ENCODE measurements around the gene PGBD4.
"Not testable (repeated sequence)": the region's sequence is repeated elsewhere in the genome, so short reads cannot be mapped to it uniquely, and the experiment has no call there.

The PGBD4 gene

GRCh38 chr15:34114739-34115138 is 12.9 kb downstream of the PGBD4 start:
- no peak for DNase-seq

DNA sequence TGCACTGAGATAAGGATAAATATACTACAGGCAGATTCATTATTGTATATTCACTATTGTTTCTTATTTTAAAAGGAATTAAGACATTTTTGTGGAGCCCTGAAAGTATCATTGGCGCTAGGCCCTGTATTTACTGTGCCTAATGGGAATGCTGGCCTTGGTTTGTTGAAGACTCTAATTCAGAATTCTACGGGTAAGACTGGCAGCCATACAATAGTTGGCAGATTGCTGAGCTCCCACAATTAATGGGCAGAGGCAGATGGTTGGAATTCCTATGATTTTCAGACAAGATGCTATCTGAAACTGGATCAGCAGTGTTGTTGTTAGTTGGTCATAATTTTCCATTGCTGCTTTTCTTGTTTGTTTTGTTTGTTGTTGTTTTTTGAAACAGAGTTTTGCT is 14.7 kb downstream of the PGBD4 start:
- DNase-seq, result no peak

DNA sequence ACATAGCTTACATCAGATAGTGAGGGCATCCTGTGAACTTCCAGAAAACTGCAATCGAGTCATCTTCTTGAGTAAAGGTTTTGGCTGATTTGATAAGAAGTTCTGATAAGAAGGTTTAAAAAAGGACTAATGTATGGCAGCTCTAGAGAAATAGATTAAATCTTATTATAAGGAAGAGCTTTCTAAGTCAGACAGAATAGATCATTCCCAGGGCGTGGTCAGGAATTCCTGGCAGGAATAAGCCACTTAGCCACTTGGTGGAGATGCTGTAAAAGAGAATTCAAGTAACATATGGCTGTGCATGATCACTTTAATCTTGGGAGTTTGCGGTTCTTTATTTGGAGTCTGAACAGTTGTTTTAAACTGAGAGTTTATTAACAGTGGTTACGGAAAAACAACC is 17.4 kb downstream of the PGBD4 start:
- DNase-seq, result no peak

GRCh38 chr15:34120420-34120819 is 18.5 kb downstream of the PGBD4 start:
- not testable (repeated sequence) for DNase-seq

DNA sequence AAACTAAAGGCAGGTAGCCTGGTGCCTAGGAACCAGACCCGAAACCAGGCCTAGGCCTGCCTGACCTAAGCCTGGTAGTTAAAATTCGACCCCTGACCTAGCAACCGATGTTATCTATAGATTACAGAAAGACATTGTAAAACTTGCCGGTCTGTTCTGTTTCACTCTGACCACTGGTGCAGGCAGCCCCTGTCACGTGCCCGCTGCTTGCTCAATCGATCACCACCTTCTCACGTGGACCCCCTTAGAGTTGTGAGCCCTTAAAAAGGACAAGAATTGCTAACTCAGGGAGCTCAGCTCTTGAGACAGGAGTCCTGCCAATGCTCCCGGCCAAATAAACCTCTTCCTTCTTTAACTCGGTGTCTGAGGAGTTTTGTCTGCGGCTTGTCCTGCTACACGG is 19.9 kb downstream of the PGBD4 start:
- DNase-seq, result not testable (repeated sequence)

GRCh38 chr15:34122771-34123183 is 20.9 kb downstream of the PGBD4 start:
- no peak for DNase-seq

DNA sequence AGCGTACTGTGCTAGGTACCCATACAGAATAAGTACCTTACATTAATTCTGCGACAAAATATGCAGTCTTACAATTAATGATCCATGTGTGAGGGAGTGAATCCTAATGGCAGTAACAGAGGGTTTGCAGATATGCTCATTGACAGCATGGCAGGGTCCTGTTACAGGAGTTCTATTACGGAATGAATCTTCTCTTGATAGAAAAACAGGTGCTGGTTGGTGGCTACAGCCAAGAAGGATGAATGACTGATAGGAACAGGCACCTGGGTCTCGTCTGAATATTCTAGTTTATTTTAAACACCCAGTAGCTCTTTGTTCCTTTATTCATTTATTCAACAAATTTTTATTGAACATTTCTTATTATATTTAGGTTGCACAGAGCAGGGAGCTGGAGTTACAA is 22.8 kb downstream of the PGBD4 start:
- DNase-seq, result no peak

DNA sequence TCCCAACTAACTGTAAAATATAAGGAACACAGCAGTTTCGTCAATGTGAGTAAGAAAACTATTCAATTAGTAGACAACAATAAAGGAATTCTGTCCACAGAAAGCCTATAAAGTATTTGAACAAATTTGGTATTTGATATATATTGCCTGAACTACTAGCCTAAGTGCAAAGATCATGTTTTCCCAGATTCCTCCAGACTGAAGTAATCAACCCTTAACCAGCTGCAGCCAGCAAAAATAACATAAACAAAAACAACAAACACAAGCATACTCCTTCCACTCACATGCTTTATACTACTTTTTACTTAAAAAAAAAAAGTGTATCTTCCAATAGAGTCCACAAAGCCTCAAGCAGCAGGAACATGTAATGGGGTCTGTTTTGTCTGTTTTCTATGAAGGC is 24.1 kb downstream of the PGBD4 start:
- DNase-seq, result no peak

- no peak for DNase-seq
Measured at GRCh38 chr15:34126522-34126921, 24.6 kb downstream of the PGBD4 start.

- no peak for DNase-seq
Measured at GRCh38 chr15:34128898-34129297, 27.0 kb downstream of the PGBD4 start.

- DNase-seq, result no peak
Measured at GRCh38 chr15:34132881-34133280, 31.0 kb downstream of the PGBD4 start.

DNA sequence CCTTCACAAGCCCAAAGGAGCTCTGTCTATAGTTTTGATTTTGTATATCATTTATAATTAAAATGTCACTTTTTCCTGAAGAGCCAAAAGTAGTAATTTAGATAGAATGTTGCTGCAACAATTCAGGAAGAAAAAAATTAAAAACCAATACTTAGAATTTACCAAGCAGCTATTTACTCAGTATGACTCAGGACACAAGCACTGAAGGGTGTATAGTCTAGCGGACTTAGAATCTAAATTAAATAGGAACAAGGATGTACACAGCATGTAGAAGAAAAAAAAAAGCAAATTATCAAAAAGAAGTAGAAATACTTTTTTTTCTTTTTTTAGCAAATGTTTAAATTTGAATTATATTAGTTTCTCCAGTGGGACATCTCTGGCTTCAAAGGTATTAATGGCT is 31.6 kb downstream of the PGBD4 start:
- DNase-seq, result no peak

- no peak for DNase-seq
Measured at GRCh38 chr15:34147371-34148140, 45.7 kb downstream of the PGBD4 start.

DNA sequence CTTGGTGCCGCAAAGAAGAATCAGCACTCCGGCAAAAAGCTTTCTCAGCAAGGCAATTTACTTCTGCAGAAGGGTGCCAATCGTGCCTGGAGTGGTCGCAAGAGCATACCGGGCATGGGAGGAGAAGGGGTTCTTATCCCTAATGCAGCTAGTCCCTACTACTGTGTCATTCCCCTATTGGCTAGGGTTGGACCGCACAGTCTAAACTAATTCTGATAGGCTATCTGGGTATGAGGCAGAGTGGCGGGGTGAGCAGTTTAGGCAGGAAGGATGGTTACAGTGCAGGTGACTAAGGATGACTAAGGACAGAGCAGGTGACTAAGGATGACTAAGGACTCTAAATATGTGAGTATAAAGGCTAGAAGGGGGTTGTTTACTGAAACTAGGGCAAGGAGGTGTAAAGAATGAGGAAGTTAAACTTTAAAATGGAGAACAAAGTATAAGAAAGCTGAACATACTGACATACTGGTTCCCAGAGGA is 52.9 kb downstream of the PGBD4 start:
- DNase-seq, result no peak

DNA sequence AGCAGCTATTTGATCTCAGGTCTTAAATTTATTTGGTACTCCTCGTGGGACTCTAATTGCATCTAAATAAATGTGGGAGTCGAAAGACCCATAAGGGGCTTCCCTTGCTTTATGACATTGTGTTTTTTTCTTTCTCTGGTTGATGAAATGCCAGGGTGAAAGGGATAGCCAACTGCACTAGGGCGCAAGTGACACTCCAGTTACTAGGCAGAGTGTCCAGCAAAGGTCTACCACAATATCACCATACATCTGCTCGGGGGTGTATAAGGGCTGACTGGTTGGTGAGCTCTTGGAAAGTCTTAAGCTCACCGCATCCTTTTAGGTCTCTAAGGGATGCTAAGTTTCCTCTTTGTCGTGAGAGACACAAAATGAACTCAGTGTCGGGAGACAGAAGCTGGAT is 54.0 kb downstream of the PGBD4 start:
- DNase-seq, result no peak

Measured in NK-92 treated with Interleukin-12 subunit alpha and Interleukin-12 subunit beta, amount 100 ng/mL, for 24 hours (cell line).